A673 (cell line): ENCODE data around the gene ZNF490. TPM values are rescaled to one million over a fixed set of nuclear protein-coding genes. Genes with fewer than 3 reads are reported as not detected.

Source experiments
- BruUV-seq: library from RNA; stranded (reverse); fragments of 400-500 nt; replicated peaks from 2 replicates; lab custom pipeline; 2021; lab: Mats Ljungman, UMichigan
- CTCF ChIA-PET: fragments of 300-600 bp; sonication (Branson Sonifier 250); formaldehyde crosslinking; loops from one replicate; lab custom pipeline; 2022; ENCODE audit warnings: antibody characterized with exemption; lab: Charles Lee
- POLR2A ChIA-PET: fragments of 300-600 bp; sonication (Branson Sonifier 250); formaldehyde crosslinking; loops from one replicate; lab custom pipeline; 2022; ENCODE audit warnings: antibody characterized with exemption; ENCODE audit not compliant: low non-redundant PET; lab: Charles Lee
- DNase-seq: peaks from one replicate; pipeline ENCODE4 v3.0.0-alpha.2; 2015; ENCODE audit warnings: low spot score
- H3K27ac ChIP-seq: fragments of 200-600 bp; sonication (generic); 2 replicates; pipeline ENCODE4 v1.5.1; 2016; ENCODE audit warnings: mixed run types, low read depth, mild to moderate bottlenecking, mixed read lengths, antibody characterized with exemption, low read length; ENCODE audit not compliant: poor library complexity, severe bottlenecking
- H3K27me3 ChIP-seq: fragments of 200-600 bp; sonication (generic); replicated peaks from 2 replicates; pipeline ENCODE4 v1.6.1; 2017; ENCODE audit warnings: mixed run types, low read depth, mild to moderate bottlenecking, mixed read lengths, antibody characterized with exemption, low read length; ENCODE audit not compliant: insufficient read depth, poor library complexity
- H3K36me3 ChIP-seq: fragments of 200-600 bp; sonication (generic); 2 replicates; pipeline ENCODE4 v1.6.1; 2016; ENCODE audit warnings: mixed run types, mild to moderate bottlenecking, mixed read lengths, antibody characterized with exemption, low read length; ENCODE audit not compliant: insufficient read depth, poor library complexity, severe bottlenecking
- H3K4me1 ChIP-seq: fragments of 200-600 bp; sonication (generic); 2 replicates; pipeline ENCODE4 v1.6.1; 2017; ENCODE audit warnings: mixed run types, mild to moderate bottlenecking, mixed read lengths, antibody characterized with exemption, low read length; ENCODE audit not compliant: insufficient read depth, poor library complexity, severe bottlenecking
- H3K4me3 ChIP-seq: fragments of 200-600 bp; sonication (generic); 2 replicates; pipeline ENCODE4 v1.5.1; 2016; ENCODE audit warnings: low read depth, mixed run types, mild to moderate bottlenecking, mixed read lengths, low read length; ENCODE audit not compliant: poor library complexity, severe bottlenecking
- H3K9me3 ChIP-seq: fragments of 200-600 bp; sonication (generic); 2 replicates; pipeline ENCODE4 v1.6.1; 2016; ENCODE audit warnings: mixed run types, low read depth, mild to moderate bottlenecking, mixed read lengths, antibody characterized with exemption, low read length; ENCODE audit not compliant: poor library complexity, severe bottlenecking
- EZH2 ChIP-seq: fragments of 200-600 bp; sonication (generic); IDR thresholded peaks from 2 replicates; pipeline ENCODE4 v1.6.1; 2017; ENCODE audit warnings: borderline replicate concordance, low read depth, mild to moderate bottlenecking, mixed read lengths, antibody characterized with exemption, low read length; ENCODE audit not compliant: poor library complexity, severe bottlenecking
- intact Hi-C: fragments of 100-400 bp; cut with micrococcal nuclease; formaldehyde crosslinking; loops from one replicate; pipeline ENCODE4 v1.10.0; 2022; ENCODE audit not compliant: unreplicated experiment
- total RNA-seq: library from RNA; stranded (reverse); gene quantifications from 2 replicates; pipeline ENCODE4 v1.2.3, GENCODE V29; 2021
- TF ChIP-seq, protein P1 (sequence below): fragments of 300-800, 200-600 bp; sonication (generic); conservative IDR thresholded peaks from 2 replicates; pipeline ENCODE4 v1.5.1; 2017; ENCODE audit warnings: low read depth, mild to moderate bottlenecking, antibody characterized with exemption, low read length, moderate library complexity, mixed read lengths

The ZNF490 gene
- total RNA-seq, 1 experiment from 2014 or later, result 7.7 TPM

DNA sequence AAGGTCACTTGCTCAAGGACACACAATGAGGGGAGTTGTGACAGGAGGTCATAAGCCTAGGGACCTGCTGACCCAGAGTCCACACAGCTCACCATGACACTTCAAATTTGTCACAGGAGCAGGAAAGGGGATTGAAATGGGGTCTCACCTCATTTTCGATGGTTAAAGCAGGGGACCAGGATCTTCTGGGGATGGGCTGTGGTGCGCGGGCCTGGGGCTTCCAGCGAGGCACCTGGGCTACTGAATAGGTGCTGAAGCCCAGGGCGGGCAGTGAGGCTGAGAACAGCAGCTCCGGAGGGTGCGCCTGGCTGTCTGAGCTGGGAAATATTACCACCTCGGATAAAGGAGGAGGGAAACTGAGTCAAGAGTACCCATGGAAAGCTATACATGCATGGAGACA lies 44.9 kb upstream of the ZNF490 start:
- Histone ChIP-seq H3K27me3 (no peaks in the 10 kb centered on the region), H3K27ac (no peak overlapping the region), H3K4me3 (no peak overlapping the region), H3K4me1 (no peaks in the 10 kb centered on the region), H3K9me3 (no peaks in the 10 kb centered on the region), H3K36me3 (peaks cover 7% of the 10 kb centered on the region)
- no peak for TF ChIP-seq EZH2
- TF ChIP-seq, protein P1, sequence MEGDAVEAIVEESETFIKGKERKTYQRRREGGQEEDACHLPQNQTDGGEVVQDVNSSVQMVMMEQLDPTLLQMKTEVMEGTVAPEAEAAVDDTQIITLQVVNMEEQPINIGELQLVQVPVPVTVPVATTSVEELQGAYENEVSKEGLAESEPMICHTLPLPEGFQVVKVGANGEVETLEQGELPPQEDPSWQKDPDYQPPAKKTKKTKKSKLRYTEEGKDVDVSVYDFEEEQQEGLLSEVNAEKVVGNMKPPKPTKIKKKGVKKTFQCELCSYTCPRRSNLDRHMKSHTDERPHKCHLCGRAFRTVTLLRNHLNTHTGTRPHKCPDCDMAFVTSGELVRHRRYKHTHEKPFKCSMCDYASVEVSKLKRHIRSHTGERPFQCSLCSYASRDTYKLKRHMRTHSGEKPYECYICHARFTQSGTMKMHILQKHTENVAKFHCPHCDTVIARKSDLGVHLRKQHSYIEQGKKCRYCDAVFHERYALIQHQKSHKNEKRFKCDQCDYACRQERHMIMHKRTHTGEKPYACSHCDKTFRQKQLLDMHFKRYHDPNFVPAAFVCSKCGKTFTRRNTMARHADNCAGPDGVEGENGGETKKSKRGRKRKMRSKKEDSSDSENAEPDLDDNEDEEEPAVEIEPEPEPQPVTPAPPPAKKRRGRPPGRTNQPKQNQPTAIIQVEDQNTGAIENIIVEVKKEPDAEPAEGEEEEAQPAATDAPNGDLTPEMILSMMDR, result no peak
- no peak for DNase-seq
- ChIA-PET CTCF (interaction anchor here (0.6 kb wide), 1 partner anchor 19 kb away, joined by 3 read pairs; no protein-coding TSS in a partner anchor), POLR2A (no interaction called here)
- intact Hi-C loops, result no loop called here
- BruUV-seq, result no TSS peak

GRCh38 chr19:12652219-12652618 lies 41.6 kb upstream of the ZNF490 start:
- Histone ChIP-seq H3K27me3 (no peaks in the 10 kb centered on the region), H3K9me3 (no peaks in the 10 kb centered on the region), H3K27ac (no peak overlapping the region), H3K4me3 (no peak overlapping the region), H3K4me1 (no peaks in the 10 kb centered on the region), H3K36me3 (peaks cover 4% of the 10 kb centered on the region)
- intact Hi-C loops, result no loop called here
- DNase-seq, result no peak
- ChIA-PET CTCF (no interaction called here), POLR2A (interaction anchor here (0.5 kb wide), 1 partner anchor 11 kb away, joined by 3 read pairs; no protein-coding TSS in a partner anchor)
- BruUV-seq, result no TSS peak
- no peak for TF ChIP-seq EZH2
- TF ChIP-seq, protein P1, result no peak

DNA sequence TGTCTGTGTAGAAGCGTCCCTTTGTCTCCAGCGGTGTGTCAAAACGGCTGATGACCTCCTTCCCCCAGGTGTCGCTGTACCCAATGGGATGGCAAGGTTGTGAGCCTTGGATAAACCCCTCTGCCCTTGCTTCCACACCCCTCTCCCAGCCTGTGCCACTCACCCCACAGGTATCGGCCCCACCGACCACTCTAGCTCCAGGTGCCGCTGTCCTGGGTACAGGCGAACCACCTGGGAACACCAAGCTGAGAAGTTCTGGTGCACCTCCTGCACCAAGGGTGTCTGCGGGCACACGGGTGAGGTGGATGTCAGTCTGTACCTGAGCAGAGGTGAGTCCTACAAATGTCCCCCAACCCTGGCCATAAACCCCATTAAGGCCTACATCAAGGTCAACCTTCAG lies 39.3 kb upstream of the ZNF490 start:
- TF ChIP-seq, protein P1, result no peak
- TF ChIP-seq EZH2, result no peak
- Histone ChIP-seq H3K4me3 (no peak overlapping the region), H3K27ac (no peak overlapping the region), H3K27me3 (no peaks in the 10 kb centered on the region), H3K36me3 (no peaks in the 10 kb centered on the region), H3K4me1 (no peaks in the 10 kb centered on the region), H3K9me3 (no peaks in the 10 kb centered on the region)
- BruUV-seq, result no TSS peak
- ChIA-PET CTCF (no interaction called here), POLR2A (no interaction called here)
- intact Hi-C loops, result loop anchor here (10.0 kb wide), 1 partner anchor 765 kb away; the partner anchor contains the start of gene ZNF69
- no peak for DNase-seq
